IMR-90 (cell line): ENCODE data around the gene NKAIN4.

ENCODE experiments used
- BHLHE40 ChIP-seq: fragments of 150-350 bp; IDR thresholded peaks from 2 replicates; pipeline ENCODE4 v1.6.1; 2016; ENCODE audit warnings: mild to moderate bottlenecking, low read depth, low read length
- MXI1 ChIP-seq: IDR thresholded peaks from 2 replicates; pipeline ENCODE4 v1.6.1; 2012; ENCODE audit warnings: low read depth, mild to moderate bottlenecking, low read length, moderate library complexity, borderline replicate concordance
- POLR2A ChIP-seq: IDR thresholded peaks from 2 replicates; pipeline ENCODE4 v1.6.1; 2012; ENCODE audit warnings: mild to moderate bottlenecking, low read depth, low read length
- RAD21 ChIP-seq: IDR thresholded peaks from 2 replicates; pipeline ENCODE4 v1.6.1; 2012; ENCODE audit warnings: low read length, improper control_type of control experiment
- RFX5 ChIP-seq: IDR thresholded peaks from 2 replicates; pipeline ENCODE4 v1.8.0; 2012; ENCODE audit warnings: low read depth, mild to moderate bottlenecking, low read length, moderate library complexity
- SMC3 ChIP-seq: fragments of 150-350 bp; IDR thresholded peaks from 2 replicates; pipeline ENCODE4 v1.6.1; 2016; ENCODE audit warnings: low read depth, mild to moderate bottlenecking, antibody characterized with exemption, low read length, moderate library complexity
- TF ChIP-seq, protein P1 (sequence below): conservative IDR thresholded peaks from 2 replicates; pipeline ENCODE4 v1.5.1; 2012; ENCODE audit warnings: mild to moderate bottlenecking, low read depth, low read length, improper control_type of control experiment
- TF ChIP-seq, protein P2 (sequence below): fragments of 150-350 bp; IDR thresholded peaks from 2 replicates; pipeline ENCODE4 v1.6.1; 2017; ENCODE audit warnings: mild to moderate bottlenecking, antibody characterized with exemption, low read length, low read depth

DNA sequence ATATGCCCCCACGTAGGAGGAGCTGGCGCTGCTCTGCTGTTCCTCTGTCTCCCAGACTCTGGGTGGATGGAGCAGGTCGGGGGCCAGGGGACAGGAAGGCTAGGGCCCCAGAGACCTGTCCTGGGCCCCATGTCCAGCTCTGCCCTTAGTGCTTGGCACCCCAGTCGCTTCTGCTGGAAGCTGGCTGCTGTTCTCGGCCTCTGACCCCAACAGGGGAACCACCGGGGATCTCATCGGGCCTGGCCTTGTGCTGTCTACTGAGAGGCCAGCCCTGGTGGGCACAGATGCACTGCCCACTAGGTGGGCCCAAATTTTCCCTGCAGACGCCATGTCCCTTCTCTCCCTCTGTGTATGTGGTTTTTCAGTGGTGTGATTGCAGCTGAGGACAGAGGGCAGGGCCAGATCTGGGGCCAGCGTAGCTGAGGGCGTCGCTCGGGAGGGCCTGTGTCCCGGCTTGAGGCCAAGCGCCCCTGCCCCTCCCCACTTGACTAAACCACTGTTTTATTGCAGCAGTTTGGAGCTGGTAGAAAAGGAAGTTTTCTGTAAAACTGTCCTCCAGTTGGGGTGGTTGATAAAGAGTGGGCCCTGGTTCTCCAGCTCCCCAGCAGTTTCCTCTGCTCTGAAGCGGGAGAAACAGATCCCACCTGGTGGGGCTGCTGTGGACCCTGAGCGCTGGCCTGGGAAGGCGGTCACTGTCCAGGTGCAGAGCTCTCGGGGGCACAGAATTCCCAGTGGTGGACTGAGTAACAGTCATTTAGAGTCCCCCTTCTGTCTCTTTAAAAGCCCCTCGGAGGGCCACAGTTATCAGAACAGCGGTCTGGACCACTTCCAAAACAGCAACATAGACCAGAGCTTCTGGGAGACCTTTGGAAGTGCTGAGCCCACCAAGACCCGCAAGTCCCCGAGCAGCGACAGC is 32.8 kb upstream of the NKAIN4 start:
- TF ChIP-seq, protein P1, sequence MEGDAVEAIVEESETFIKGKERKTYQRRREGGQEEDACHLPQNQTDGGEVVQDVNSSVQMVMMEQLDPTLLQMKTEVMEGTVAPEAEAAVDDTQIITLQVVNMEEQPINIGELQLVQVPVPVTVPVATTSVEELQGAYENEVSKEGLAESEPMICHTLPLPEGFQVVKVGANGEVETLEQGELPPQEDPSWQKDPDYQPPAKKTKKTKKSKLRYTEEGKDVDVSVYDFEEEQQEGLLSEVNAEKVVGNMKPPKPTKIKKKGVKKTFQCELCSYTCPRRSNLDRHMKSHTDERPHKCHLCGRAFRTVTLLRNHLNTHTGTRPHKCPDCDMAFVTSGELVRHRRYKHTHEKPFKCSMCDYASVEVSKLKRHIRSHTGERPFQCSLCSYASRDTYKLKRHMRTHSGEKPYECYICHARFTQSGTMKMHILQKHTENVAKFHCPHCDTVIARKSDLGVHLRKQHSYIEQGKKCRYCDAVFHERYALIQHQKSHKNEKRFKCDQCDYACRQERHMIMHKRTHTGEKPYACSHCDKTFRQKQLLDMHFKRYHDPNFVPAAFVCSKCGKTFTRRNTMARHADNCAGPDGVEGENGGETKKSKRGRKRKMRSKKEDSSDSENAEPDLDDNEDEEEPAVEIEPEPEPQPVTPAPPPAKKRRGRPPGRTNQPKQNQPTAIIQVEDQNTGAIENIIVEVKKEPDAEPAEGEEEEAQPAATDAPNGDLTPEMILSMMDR: no peak
- TF ChIP-seq SMC3 (no peak), POLR2A (no peak), RFX5 (no peak), RAD21 (no peak), BHLHE40 (no peak), MXI1 (no peak)
- TF ChIP-seq, protein P2, sequence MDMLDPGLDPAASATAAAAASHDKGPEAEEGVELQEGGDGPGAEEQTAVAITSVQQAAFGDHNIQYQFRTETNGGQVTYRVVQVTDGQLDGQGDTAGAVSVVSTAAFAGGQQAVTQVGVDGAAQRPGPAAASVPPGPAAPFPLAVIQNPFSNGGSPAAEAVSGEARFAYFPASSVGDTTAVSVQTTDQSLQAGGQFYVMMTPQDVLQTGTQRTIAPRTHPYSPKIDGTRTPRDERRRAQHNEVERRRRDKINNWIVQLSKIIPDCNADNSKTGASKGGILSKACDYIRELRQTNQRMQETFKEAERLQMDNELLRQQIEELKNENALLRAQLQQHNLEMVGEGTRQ: no peak
